HepG2 (cell line): ENCODE data around the gene TXN. TPM values are rescaled to one million over a fixed set of nuclear protein-coding genes. Genes with fewer than 3 reads are reported as not detected.
A peak's percentile ranks its signal among the peaks of the same experiment; 100 is the strongest.
"Not testable (repeated sequence)": the region's sequence is repeated elsewhere in the genome, so short reads cannot be mapped to it uniquely, and the experiment has no call there.

Source experiments
- ATAC-seq: fragments of 200-7000 bp; cut with Tn5 transposase; 3 replicates; pipeline ENCODE4 v1.9.1; 2020; ENCODE audit warnings: mild to moderate bottlenecking, moderate library complexity
- BruUV-seq: library from RNA; stranded (reverse); fragments of 400-500 nt; replicated peaks from 2 replicates; lab custom pipeline; 2021; lab: Mats Ljungman, UMichigan
- CTCF ChIA-PET: fragments of 300-600 bp; formaldehyde crosslinking; extraction: SDS; loops from one replicate; lab custom pipeline; 2021; ENCODE audit warnings: low total read pairs, inconsistent platforms, low intra/inter-chr PET ratio; lab: Yijun Ruan, JAX
- POLR2A ChIA-PET: fragments of 350-600 bp; sonication (Branson Sonifier 250); formaldehyde crosslinking; loops from one replicate; lab custom pipeline; 2020; ENCODE audit warnings: antibody characterized with exemption, inconsistent platforms; lab: Yijun Ruan, JAX
- DNase-seq: peaks from one replicate; pipeline ENCODE4 v3.0.0-alpha.2; 2015; ENCODE audit warnings: low spot score
- FAIRE-seq: peaks from 3 replicates; lab custom pipeline; 2011; peaks lifted over from hg19 to GRCh38; lab: Jason Lieb, UNC
- H2AFZ ChIP-seq: one replicate; pipeline ENCODE4 v1.6.1; 2011; ENCODE audit warnings: low read length, inconsistent platforms
- H3K27ac ChIP-seq: fragments of 300-600 bp; 3 replicates; pipeline ENCODE4 v1.8.0; 2011; ENCODE audit warnings: mixed run types, mild to moderate bottlenecking, mixed read lengths, low read length, inconsistent platforms; ENCODE audit not compliant: insufficient read depth; ENCODE audit errors: extremely low read length
- H3K27me3 ChIP-seq, 2 experiments: fragments of 200-600 bp in 1 of 2; 2 replicates in 1 of 2; 3 replicates in 1 of 2; pipeline versions ENCODE4 v1.6.0 to v1.8.0; 2011; ENCODE audit warnings: low read length in 2 of 2, mild to moderate bottlenecking in 2 of 2, moderate library complexity in 2 of 2, inconsistent platforms in 1 of 2; ENCODE audit not compliant: insufficient read depth in 2 of 2, control insufficient read depth in 1 of 2
- H3K36me3 ChIP-seq, 2 experiments: fragments of 200-600 bp in 1 of 2; replicated peaks in 1 of 2; 2 replicates in 1 of 2; 3 replicates in 1 of 2; pipeline versions ENCODE4 v1.5.1 to v1.8.0; 2011; ENCODE audit warnings: low read length in 2 of 2, inconsistent platforms in 1 of 2; ENCODE audit not compliant: insufficient read depth in 2 of 2, control insufficient read depth in 1 of 2
- H3K4me1 ChIP-seq: 2 replicates; pipeline ENCODE4 v1.5.1; 2012; ENCODE audit warnings: low read length, inconsistent platforms; ENCODE audit not compliant: insufficient read depth
- H3K4me2 ChIP-seq: 2 replicates; pipeline ENCODE4 v1.6.0; 2011; ENCODE audit warnings: low read depth, low read length, inconsistent platforms
- H3K4me3 ChIP-seq, 3 experiments: fragments of 200-600 bp in 1 of 3; sonication (generic), shearing (Covaris generic) in 1 of 3; replicated peaks in 1 of 3; 2 replicates each; pipeline ENCODE4 v1.5.1; 2011 to 2016; ENCODE audit warnings: low read length in 3 of 3, inconsistent platforms in 2 of 3, low read depth in 2 of 3, mild to moderate bottlenecking in 2 of 3, control low read depth in 1 of 3, mixed read lengths in 1 of 3; ENCODE audit not compliant: insufficient read depth in 1 of 3
- H3K79me2 ChIP-seq: one replicate; pipeline ENCODE4 v1.6.1; 2011; ENCODE audit warnings: low read length, inconsistent platforms; ENCODE audit not compliant: insufficient read depth
- H3K9ac ChIP-seq: 2 replicates; pipeline ENCODE4 v1.6.0; 2011; ENCODE audit warnings: mild to moderate bottlenecking, low read depth, low read length, inconsistent platforms; ENCODE audit not compliant: insufficient read depth
- H3K9me3 ChIP-seq: 2 replicates; pipeline ENCODE4 v1.5.1; 2012; ENCODE audit warnings: mild to moderate bottlenecking, low read length
- H4K20me1 ChIP-seq: 2 replicates; pipeline ENCODE4 v1.6.0; 2011; ENCODE audit warnings: inconsistent platforms, mild to moderate bottlenecking, low read length, moderate library complexity; ENCODE audit not compliant: insufficient read depth
- ARID5B ChIP-seq: IDR thresholded peaks from 2 replicates; pipeline ENCODE4 v1.4.0; 2020; ENCODE audit warnings: mild to moderate bottlenecking, missing genetic modification reagents
- ATF1 ChIP-seq: IDR thresholded peaks from 2 replicates; pipeline ENCODE4 v1.6.1; 2016; ENCODE audit warnings: mild to moderate bottlenecking, control low read depth
- BCL6 ChIP-seq: IDR thresholded peaks from 2 replicates; pipeline ENCODE4 v1.6.1; 2016; ENCODE audit warnings: missing genetic modification reagents, missing compliant biosample characterization
- FOXA3 ChIP-seq: IDR thresholded peaks from 2 replicates; pipeline ENCODE4 v1.6.1; 2016; ENCODE audit warnings: missing genetic modification reagents, missing compliant biosample characterization
- HMG20A ChIP-seq: IDR thresholded peaks from 2 replicates; pipeline ENCODE4 v1.6.1; 2016; ENCODE audit warnings: borderline replicate concordance
- HNF4A ChIP-seq: sonication (generic); formaldehyde crosslinking; IDR thresholded peaks from 2 replicates; pipeline ENCODE4 v1.4.0; 2020; ENCODE audit warnings: missing genetic modification reagents
- HOMEZ ChIP-seq: IDR thresholded peaks from 2 replicates; pipeline ENCODE4 v1.6.1; 2016; ENCODE audit warnings: low read depth
- HOXA3 ChIP-seq: sonication (generic); formaldehyde crosslinking; IDR thresholded peaks from 2 replicates; pipeline ENCODE4 v1.5.0; 2020; ENCODE audit warnings: missing genetic modification reagents
- NCOA2 ChIP-seq: sonication (generic); formaldehyde crosslinking; IDR thresholded peaks from 2 replicates; pipeline ENCODE4 v1.8.0; 2022; ENCODE audit warnings: inconsistent platforms
- NR2C2 ChIP-seq: sonication (generic); formaldehyde crosslinking; IDR thresholded peaks from 2 replicates; pipeline ENCODE4 v1.4.0; 2020; ENCODE audit warnings: missing genetic modification reagents, mild to moderate bottlenecking, moderate library complexity, borderline replicate concordance
- NR2F2 ChIP-seq: IDR thresholded peaks from 2 replicates; pipeline ENCODE4 v1.6.1; 2012; ENCODE audit warnings: low read depth, inconsistent platforms, borderline replicate concordance
- PAXIP1 ChIP-seq: sonication (generic); formaldehyde crosslinking; conservative IDR thresholded peaks from 2 replicates; pipeline ENCODE4 v1.4.0; 2020; ENCODE audit warnings: mild to moderate bottlenecking, missing genetic modification reagents, moderate library complexity
- PITX1 ChIP-seq: sonication (generic); formaldehyde crosslinking; IDR thresholded peaks from 2 replicates; pipeline ENCODE4 v1.5.1; 2020; ENCODE audit warnings: mild to moderate bottlenecking, missing genetic modification reagents
- RCOR2 ChIP-seq: IDR thresholded peaks from 2 replicates; pipeline ENCODE4 v1.6.1; 2016; ENCODE audit warnings: missing biosample characterization, missing genetic modification reagents
- SKI ChIP-seq: fragments of 450-650 bp; IDR thresholded peaks from one replicate; pipeline ENCODE4 v1.6.1; 2018; ENCODE audit warnings: mild to moderate bottlenecking; ENCODE audit not compliant: partially characterized antibody
- SOX5 ChIP-seq: IDR thresholded peaks from 2 replicates; pipeline ENCODE4 v1.6.1; 2016; ENCODE audit warnings: borderline replicate concordance
- TEAD3 ChIP-seq: optimal IDR thresholded peaks from 2 replicates; pipeline ENCODE3; 2016; ENCODE audit warnings: borderline replicate concordance
- ZNF644 ChIP-seq: IDR thresholded peaks from 2 replicates; pipeline ENCODE4 v1.6.1; 2016; ENCODE audit warnings: low read depth
- WGBS: methylation state at CpG from one replicate; pipeline ENCODE4 v1.1.6; 2017; ENCODE audit warnings: low lambda C conversion rate; 5-methylcytosine and 5-hydroxymethylcytosine counted together
- in situ Hi-C: cut with HindIII; loops from 2 replicates; pipeline ENCODE4 v1.10.0; 2017; ENCODE audit warnings: low pct_unique_long_range_greater_than_20kb; ENCODE audit not compliant: extremely low pct_ligation_motif_present
- intact Hi-C: fragments of 100-400 bp; cut with micrococcal nuclease; formaldehyde crosslinking; loops from one replicate; pipeline ENCODE4 v1.10.0; 2022; ENCODE audit not compliant: unreplicated experiment
- polyA plus RNA-seq, 8 experiments: library from polyadenylated mRNA; depleted of rRNA in 3 of 8; stranded (reverse) in 7 of 8; unstranded in 1 of 8; fragments of >200 nt; fragmentation: Illumina TruSeq in 4 of 8; extraction: Trizol in 4 of 8; gene quantifications; 2 replicates each; pipeline versions ENCODE4 v1.2.1 to v1.2.3, GENCODE V29; 2011 to 2016; ENCODE audit warnings: low read depth in 4 of 8, missing spikeins in 1 of 8, mixed read lengths in 1 of 8; ENCODE audit not compliant: insufficient read depth in 1 of 8
- total RNA-seq, 5 experiments: library from RNA; depleted of rRNA; stranded (reverse); fragments of >200 nt; fragmentation: Illumina TruSeq; extraction: Trizol; gene quantifications; 2 replicates each; pipeline ENCODE4 v1.2.3, GENCODE V29; 2016; ENCODE audit warnings: low read depth in 1 of 5

Gene TXN
- total and polyA plus RNA-seq, 2 of the 13 experiments (the other 11 are each of a cell fraction or from before 2014, with no cell fraction given): 364 to 470 TPM

GRCh38 chr9:110205612-110206011, 50.7 kb downstream of the TXN start:
- in situ Hi-C loops: not testable (repeated sequence)
- POLR2A ChIA-PET: interaction anchor here (0.7 to 1.3 kb wide), 3 partner anchors 9 to 51 kb away, joined by 3 read pairs; partner anchors contain the start of gene TXN
- TF ChIP-seq SKI: peak; percentile 23
- peak; percentile 71 for TF ChIP-seq ZNF644 (CRISPR knock-in tag)
- TF ChIP-seq ARID5B: peak; percentile 78
- peak; percentile 57; the same call in 1 of the 2 replicates for TF ChIP-seq RCOR2 (CRISPR knock-in tag)
- TF ChIP-seq ATF1 (CRISPR knock-in tag): 0 out of 2 replicates have a peak, but pooled peaks have one; percentile 16
- peak; percentile 20; the same call in 1 of the 2 replicates for TF ChIP-seq PITX1 (CRISPR knock-in tag)
- peak; percentile 57 for TF ChIP-seq TEAD3
- TF ChIP-seq HOXA3 (CRISPR knock-in tag): peak; percentile 54
- peak; percentile 44; the same call in 1 of the 2 replicates for TF ChIP-seq SOX5
- peak; percentile 41 for TF ChIP-seq BCL6 (CRISPR knock-in tag)
- peak; percentile 60; the same call in 1 of the 2 replicates for TF ChIP-seq HOMEZ (CRISPR knock-in tag)
- TF ChIP-seq NR2C2: peak; percentile 33; the same call in 1 of the 2 replicates
- peak; percentile 34; the same call in 1 of the 2 replicates for TF ChIP-seq NR2F2
- TF ChIP-seq NCOA2: peak; percentile 30; the same call in 1 of the 2 replicates
- TF ChIP-seq PAXIP1 (CRISPR knock-in tag): 0 out of 2 replicates have a peak, but pooled peaks have one; percentile 14
- peak; percentile 34 for TF ChIP-seq HNF4A (CRISPR knock-in tag)
- TF ChIP-seq HMG20A (CRISPR knock-in tag): peak; percentile 62; the same call in 1 of the 2 replicates
- 0 out of 2 replicates have a peak, but pooled peaks have one; percentile 21 for TF ChIP-seq FOXA3 (CRISPR knock-in tag)

More at GRCh38 chr9:110205612-110206011, 50.7 kb downstream of the TXN start:
- H3K79me2 ChIP-seq, H3K27ac ChIP-seq, intact Hi-C loops, H3K36me3 ChIP-seq, H3K27me3 ChIP-seq, H4K20me1 ChIP-seq, CTCF ChIA-PET, H3K4me2 ChIP-seq, H3K9ac ChIP-seq, BruUV-seq, H3K4me3 ChIP-seq, H2AFZ ChIP-seq, H3K9me3 ChIP-seq: not testable (repeated sequence)
- peak; percentile 86 for DNase-seq
- peaks cover 44% of the 10 kb centered on the region for H3K4me1 ChIP-seq
- WGBS: 12% methylated on average over 5 of the region's 5 CpGs
- peak; percentile 80 for ATAC-seq
- FAIRE-seq: peak; percentile 76
